Measurements from ENCODE around the gene COG8. TPM values are rescaled to one million over a fixed set of nuclear protein-coding genes. Genes with fewer than 3 reads are reported as not detected.
A peak's percentile ranks its signal among the peaks of the same experiment; 100 is the strongest.

COG8 gene
- total and polyA plus RNA-seq, 9 of the 15 experiments (the other 6 are each of a cell fraction or from before 2014, with no cell fraction given), result 3.7 to 42.6 (median 30.1) TPM

GRCh38 chr16:69339289-69340094 is at the start of gene COG8, which contains the start of gene NIP7 (continued):
- TF ChIP-seq E2F1 (CRISPR knock-in tag; IDR thresholded peaks at IDR 0.05) (0 out of 2 replicates have a peak, but pooled peaks have one; percentile 1), TCFL5 (CRISPR knock-in tag; conservative IDR thresholded peaks at IDR 0.05) (no peak), ILF3 (IDR thresholded peaks at IDR 0.05; ENCODE audit: borderline replicate concordance) (peak; percentile 31; the same call in 1 of the 2 replicates), ZBTB7A (IDR thresholded peaks at IDR 0.05; ENCODE audit: borderline replicate concordance, control insufficient read depth, low read depth, low read length) (no peak), SRSF3 (IDR thresholded peaks at IDR 0.05; ENCODE audit: insufficient read depth, low read length) (no peak), RFX7 (CRISPR knock-in tag; IDR thresholded peaks at IDR 0.05) (no peak), RAD51 (IDR thresholded peaks at IDR 0.05; ENCODE audit: borderline replicate concordance, low read depth) (peak; percentile 30; the same call in 1 of the 2 replicates), DPF2 (IDR thresholded peaks at IDR 0.05) (0 out of 2 replicates have a peak, but pooled peaks have one; percentile 28), SLC30A9 (CRISPR knock-in tag; IDR thresholded peaks at IDR 0.05) (no peak), ZNF318 (IDR thresholded peaks at IDR 0.05; ENCODE audit: borderline replicate concordance in 1 of 2, low read depth in 1 of 2) (0 out of 4 replicates have a peak, but pooled peaks of 1 of the 2 experiments have one; percentile 34), LEF1 (IDR thresholded peaks at IDR 0.05) (0 out of 2 replicates have a peak, but pooled peaks have one; percentile 20), SREBF1 (IDR thresholded peaks at IDR 0.05; ENCODE audit: borderline replicate concordance, low read depth, low read length) (no peak), TBP (optimal IDR thresholded peaks at IDR 0.05; ENCODE audit: low read depth, low read length) (peak; percentile 92), ZNF133 (CRISPR knock-in tag; IDR thresholded peaks at IDR 0.05) (no peak), CAMTA2 (CRISPR knock-in tag; conservative IDR thresholded peaks at IDR 0.05) (no peak), MAZ (CRISPR knock-in tag; conservative IDR thresholded peaks at IDR 0.05 in 1 of 2, IDR thresholded peaks at IDR 0.05 in 1 of 2) (peak in 1 of 2 experiments; percentile 76; a peak in 2 of 4 replicates), ZNF175 (CRISPR knock-in tag; IDR thresholded peaks at IDR 0.05; ENCODE audit: low read depth) (no peak)

Measured in K562 (cell line).